ENCODE results near the gene USP15. TPM values are rescaled to one million over a fixed set of nuclear protein-coding genes. Genes with fewer than 3 reads are reported as not detected.

Gene USP15
- 55.0 TPM for total RNA-seq
- long read RNA-seq, full-length matches to known transcripts = 28 of 41 reads
- long read RNA-seq, partial matches to known transcripts = 2 of 41 reads
- long read RNA-seq, other reads (novel, unspliced or antisense) = 11 of 41 reads

DNA sequence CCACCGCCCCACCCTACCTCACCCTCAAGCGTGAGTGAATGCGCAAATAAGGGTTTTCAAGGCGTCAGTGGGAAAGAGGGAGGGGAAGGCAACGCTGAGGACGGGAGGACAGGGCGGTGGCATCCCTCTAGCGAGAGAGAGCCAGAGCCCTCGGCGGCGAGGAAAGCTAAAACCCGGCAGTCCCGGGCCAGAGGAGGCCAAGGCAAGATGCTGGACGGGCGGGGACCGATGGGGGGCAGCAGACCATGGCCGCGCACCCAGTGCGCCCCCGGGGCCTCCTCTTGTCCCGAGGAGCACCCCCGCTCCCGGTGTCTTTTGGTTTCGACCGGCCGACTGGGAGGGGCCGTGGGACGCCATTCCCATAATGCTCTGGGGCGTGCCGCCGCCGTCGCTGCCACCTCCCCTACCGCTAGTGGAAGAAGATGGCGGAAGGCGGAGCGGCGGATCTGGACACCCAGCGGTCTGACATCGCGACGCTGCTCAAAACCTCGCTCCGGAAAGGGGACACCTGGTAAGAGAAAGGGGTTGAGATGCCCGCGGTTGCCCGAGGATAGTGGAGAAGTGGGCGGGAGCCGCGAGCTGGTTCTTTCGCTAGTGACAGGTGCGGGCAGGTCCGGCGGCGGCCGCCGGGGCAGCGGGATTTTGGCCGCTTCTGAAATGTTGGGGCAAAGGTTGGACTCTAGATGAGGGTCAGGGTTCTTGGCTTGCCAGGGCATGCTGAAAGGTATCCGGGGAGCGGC lies at the start of gene USP15:
USP15 (plus strand) TSS at position 412 of the 740 bp plus-strand sequence; CDS start at position 423, 11 bp downstream.
- intact Hi-C loops (cut with DNase I) = no loop called here
- DNase-seq (peak; percentile 98), ATAC-seq (ENCODE audit: poor library complexity) (peak; percentile 98)

DNA sequence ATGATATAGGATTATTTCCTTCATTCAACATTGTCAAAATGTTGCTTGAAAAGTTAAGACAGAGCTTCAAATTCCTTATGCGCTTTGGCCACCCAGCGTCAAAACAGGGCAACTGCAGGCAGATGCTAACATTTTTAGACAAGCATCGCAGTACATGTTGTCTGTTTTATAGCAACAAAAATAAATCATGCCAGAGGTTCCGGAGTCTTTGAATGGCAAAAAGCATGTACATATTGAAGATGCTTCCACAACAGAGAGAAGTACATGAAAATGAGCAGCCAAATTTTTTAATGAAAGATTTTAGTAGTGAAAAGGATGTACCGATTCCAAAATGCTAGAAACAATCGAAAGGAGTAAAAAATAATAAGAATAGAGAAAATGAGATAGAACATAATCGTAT lies 49.8 kb upstream of the USP15 start:
- DNase-seq (peak; percentile 57), ATAC-seq (ENCODE audit: poor library complexity) (no peak)
- intact Hi-C loops (cut with DNase I) = no loop called here

DNA sequence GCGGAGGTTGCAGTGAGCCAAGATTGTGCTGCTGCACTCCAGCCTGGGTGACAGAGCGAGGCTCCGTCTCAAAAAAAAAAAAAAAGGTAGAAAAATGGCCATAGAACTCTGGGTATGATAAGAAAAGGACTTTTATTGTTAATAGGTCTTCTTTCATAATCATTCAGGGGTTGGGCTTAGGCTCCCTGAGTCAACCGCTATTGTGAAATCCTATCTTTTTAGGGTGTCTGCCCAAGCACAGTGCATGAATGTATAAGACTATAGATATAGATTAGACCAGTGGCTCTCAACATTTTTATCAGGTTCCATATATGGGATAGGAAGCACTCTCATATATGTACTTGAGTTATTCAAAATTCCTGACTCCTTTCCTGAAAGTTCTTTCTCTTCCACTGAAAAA lies 48.7 kb upstream of the USP15 start:
- intact Hi-C loops (cut with DNase I) = no loop called here
- ATAC-seq (ENCODE audit: poor library complexity) (no peak), DNase-seq (no peak)

DNA sequence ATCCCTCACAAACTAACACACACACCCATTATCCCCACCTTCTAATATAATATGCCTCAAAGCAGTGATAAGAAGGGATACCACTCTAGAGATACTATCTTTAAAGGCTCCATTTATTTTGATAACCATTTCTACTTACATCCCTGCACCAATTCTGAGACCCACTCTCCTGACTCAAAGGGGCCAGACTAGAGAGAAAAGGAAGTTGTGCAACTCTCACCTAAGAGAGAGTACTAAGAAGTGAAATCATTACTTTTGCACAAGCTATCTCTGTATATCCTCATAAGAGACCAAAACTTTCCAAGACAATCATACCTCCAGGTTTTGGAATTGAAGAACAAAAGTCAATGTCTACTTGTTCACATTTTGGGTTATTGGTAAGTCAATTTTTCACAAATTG lies 45.4 kb upstream of the USP15 start:
- ATAC-seq (ENCODE audit: poor library complexity) = no peak
- no peak for DNase-seq

DNA sequence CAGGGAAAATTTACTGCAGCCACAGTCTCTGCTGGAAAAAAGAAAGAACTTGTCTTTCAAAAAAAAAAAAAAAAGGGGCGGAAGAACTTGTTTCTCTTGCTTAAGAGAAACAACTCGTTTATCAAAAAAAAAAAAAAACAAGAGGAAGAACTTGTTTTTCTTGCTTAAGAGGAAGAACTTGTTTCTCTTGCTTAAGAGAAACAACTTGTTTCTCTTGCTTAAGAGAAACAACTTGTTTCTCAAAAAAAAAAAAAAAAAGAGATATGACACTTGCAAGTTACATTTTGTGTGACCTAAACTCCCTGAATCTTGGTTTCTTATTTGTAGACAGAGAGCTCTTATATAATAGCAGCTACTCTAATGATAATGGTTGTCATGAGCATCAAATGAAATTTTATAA lies 44.7 kb upstream of the USP15 start:
- intact Hi-C loops (cut with DNase I) = no loop called here
- DNase-seq = no peak
- no peak for ATAC-seq (ENCODE audit: poor library complexity)

More for the DNA sequence above, 45.4 kb upstream of the USP15 start:
- intact Hi-C loops (cut with DNase I) = no loop called here

DNA sequence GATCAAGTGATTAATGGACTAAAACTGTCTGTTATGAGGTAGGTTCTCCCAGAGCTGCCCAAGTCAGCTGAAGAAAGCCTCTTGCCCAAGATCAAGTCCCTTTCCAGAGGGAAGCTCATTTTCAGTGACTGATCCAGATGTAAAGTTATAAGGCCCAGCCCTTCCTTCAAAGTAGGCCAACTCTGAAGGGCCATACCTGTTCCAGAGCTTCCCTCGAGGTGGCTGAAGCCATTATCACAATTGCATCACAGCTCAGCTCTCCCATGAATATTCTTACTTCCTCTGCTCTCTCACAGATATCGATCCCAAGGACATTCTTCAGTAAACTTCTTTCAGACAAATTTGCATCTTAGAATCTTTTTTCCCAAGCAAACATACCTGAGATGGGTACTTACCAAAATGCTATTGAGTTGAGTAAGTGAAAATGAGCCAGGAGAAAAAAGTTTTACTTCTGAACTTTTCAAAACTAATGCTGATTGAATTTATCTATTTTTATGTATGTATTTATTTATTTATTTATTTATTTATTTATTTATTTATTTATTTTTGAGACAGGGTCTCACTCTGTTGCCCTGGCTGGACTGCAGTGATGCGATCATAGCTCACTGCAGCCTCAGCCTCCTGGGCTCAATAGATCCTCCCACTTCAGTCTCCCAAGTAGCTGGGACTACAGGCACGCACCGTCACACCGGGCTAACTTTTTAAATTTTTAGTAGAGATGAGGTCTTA lies 42.6 kb upstream of the USP15 start:
- intact Hi-C loops (cut with DNase I) = no loop called here
- ATAC-seq (ENCODE audit: poor library complexity) = no peak

DNA sequence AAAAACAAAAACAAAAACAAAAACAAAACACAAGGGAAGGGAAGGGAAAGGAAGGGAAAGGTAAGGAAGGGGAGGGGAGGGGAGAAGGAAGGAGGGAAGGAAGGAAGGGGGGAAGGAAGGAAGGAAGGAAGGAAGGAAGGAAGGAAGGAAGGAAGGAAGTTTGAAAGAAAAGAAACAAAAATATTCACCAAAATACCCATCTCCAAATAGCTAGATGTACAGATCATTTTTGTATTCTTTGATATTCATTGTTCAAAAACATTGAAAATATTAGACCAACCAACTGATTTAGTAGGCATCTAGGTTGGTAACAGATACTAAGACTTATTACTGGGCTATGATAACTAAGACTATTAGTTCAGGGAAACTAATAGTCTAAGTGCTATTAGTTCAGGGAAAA lies 39.1 kb upstream of the USP15 start:
- DNase-seq = no peak
- ATAC-seq (ENCODE audit: poor library complexity) = no peak

More for the DNA sequence above, 42.6 kb upstream of the USP15 start:
- no peak for DNase-seq

DNA sequence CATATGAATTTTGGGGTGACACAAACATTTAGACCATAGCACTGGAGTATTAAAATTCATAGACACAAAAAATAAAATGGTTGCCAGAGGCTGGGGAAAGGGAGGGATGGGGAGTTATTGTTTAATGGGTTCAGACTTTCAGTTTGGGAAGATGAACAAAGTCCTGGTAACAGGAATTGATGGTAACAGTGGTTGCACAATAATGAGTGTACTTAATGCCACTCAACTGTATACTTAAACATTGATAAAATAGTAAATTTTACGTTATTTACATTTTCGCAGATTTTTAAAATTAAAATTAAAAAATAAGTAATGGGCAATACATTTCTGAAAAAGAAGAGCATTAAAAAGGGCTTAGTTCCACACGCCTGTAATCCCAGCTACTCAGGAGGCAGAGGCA lies 35.6 kb upstream of the USP15 start:
- intact Hi-C loops (cut with DNase I) = no loop called here
- ATAC-seq (ENCODE audit: poor library complexity) (no peak), DNase-seq (no peak)

More for the DNA sequence above, 39.1 kb upstream of the USP15 start:
- intact Hi-C loops (cut with DNase I) = no loop called here

DNA sequence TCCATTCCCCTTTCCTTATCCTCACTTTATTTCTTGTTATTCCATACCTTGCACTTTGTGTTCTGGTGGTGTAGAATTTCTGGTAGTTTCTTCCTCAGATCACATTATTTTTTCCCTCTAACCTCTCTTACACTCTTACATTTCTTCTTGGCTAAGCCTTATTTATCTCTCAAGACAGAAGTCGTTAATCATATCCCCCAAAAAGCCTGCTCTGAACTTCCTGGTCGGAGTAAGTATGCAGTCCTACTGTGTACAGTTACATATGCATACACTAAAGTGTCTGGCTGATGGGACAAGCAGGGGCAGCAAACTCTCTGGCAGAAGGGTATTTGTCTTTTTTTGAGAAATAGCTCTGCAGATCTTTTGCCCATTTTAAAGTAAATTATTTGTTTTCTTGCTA lies 33.1 kb upstream of the USP15 start:
- DNase-seq (no peak), ATAC-seq (ENCODE audit: poor library complexity) (no peak)
- intact Hi-C loops (cut with DNase I) = no loop called here

DNA sequence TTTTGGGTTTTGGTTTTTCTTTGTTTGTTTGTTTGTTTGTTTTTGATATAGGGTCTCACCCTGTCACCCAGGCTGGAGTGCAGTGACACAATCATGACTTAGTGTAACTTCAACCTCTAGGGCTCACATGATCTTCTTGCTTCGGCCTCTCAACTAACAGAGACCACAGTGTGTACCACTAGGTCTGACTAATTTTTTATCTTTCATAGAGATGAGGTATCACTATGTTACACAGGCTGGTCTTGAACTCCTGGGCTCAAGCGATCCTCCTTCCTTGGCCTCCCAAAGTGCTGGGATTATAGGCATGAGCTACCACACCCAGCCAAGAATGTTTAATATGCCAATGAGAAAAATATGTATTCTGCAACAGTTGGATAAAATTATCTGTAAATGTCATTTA lies 29.6 kb upstream of the USP15 start:
- DNase-seq (no peak), ATAC-seq (ENCODE audit: poor library complexity) (no peak)
- intact Hi-C loops (cut with DNase I) = no loop called here

DNA sequence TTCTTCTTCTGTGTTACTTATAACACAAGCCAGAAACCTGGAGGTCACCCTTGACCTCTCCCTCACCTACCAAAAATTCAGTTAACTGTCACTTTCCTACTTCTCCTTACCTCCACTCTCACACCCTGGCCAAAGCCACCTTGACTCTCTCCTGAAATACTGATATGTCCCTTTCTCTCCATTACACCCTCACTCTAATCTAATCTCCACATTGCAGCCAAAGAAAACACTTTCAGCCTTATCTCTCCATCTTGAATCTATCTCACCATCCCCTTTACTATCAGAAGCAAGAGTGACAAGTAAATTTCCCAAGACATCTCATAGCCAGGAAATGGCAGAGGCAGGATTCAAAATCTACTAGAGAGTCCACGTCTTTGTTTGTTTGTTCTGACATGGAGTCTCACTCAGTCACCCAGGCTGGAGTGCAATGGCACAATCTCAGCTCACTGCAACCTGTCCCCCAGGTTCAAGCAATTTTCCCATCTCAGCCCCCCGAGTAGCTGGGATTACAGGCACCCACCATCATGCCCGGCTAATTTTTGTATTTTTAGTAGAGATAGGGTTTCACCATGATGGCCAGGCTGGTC lies 28.0 kb upstream of the USP15 start:
- intact Hi-C loops (cut with DNase I) = no loop called here
- ATAC-seq (ENCODE audit: poor library complexity) = no peak
- DNase-seq = no peak

DNA sequence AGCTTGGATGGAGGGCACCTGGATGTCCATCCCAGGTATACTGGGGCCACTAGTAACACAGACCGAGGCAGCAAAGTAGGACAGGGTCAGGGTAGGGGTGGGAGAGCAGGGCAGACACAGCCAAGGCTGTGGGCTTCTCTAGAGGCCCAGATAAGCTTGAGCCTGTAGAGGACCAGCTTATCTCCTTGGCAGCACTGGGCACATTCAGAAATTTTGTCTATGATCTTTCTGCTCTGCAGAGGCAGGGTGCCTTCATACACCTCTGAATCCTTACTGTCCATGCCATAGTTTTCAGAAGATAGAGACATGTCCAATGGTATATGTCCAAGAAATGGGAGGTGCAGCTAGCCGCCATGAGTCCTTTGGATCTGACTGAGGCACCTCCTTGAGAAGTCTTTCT lies 26.4 kb upstream of the USP15 start:
- DNase-seq (no peak), ATAC-seq (ENCODE audit: poor library complexity) (no peak)
- intact Hi-C loops (cut with DNase I) = no loop called here

DNA sequence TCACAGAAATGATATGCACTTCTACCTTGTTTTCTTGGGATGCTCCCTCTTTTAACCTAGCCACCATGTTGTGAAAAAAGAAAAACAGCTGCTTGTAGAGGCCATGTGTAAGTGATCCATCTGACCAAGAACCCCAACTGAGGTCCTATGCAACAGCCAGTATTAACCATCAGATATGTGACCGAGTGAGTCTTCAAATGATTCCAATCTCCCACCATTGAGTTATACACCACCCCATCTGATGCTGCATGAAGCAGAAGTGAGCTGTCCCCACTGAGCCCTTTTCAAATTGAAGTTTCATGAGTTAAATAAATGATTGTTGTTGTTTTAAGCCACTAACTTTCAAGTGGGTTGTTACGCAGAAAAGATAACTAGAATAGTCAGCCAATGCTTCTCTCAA lies 20.6 kb upstream of the USP15 start:
- intact Hi-C loops (cut with DNase I) = no loop called here
- ATAC-seq (ENCODE audit: poor library complexity) (no peak), DNase-seq (no peak)

DNA sequence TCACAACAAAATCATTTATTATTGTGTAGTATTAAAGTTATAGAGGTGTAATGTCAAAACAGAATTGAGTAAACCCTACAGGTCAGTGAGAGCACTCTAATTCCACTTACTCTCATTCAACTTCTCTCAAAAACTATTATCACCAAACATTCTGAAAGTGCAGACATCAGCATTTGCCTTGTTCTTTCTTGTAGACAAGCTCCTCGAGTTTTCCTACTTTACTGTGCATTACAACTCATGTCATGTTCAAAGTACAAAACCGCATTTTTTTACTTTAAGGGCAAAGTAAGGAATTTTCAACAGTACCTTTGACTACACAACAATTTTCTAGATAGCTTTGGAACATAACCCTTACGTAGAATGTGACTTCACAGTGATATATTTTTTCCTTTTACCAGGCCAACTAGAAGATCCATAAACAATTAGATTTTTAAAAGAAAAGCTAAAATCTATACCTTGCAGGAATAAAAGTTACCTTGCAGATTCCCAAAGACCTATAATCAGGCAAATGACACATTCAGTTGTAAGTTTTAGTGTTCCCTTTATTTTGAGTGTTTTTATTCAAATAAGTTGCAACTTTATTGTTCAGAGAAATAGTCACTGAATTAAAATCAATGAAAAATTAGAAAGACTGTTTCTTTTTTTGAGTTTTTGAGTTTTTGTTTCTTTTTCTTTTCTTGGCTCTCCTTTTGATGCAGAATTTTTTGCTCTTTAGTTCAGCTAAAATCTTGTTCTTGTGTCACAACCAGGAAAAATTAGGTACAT lies 12.7 kb upstream of the USP15 start:
- intact Hi-C loops (cut with DNase I) = no loop called here
- no peak for ATAC-seq (ENCODE audit: poor library complexity)

DNA sequence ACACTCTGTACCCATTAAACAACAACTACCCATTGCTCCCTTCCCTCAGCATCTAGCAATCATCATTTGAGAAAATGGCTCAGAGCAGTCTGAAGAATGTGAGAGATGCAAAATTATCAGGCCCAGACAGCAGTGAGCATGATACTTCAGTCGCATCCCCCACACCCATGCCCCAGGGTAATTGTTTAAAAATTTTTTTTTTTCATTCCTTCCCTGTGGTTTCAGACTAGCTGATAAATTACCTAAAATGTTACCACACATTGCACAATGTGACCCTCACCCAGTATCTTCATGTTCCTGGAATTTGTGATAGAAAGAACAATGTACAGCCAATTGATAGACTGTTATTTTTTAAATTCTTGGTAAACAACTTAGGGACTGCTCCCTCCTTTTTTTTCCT lies 11.3 kb upstream of the USP15 start:
- ATAC-seq (ENCODE audit: poor library complexity) = no peak
- intact Hi-C loops (cut with DNase I) = no loop called here
- DNase-seq = no peak

More for the DNA sequence above, 12.7 kb upstream of the USP15 start:
- no peak for DNase-seq

DNA sequence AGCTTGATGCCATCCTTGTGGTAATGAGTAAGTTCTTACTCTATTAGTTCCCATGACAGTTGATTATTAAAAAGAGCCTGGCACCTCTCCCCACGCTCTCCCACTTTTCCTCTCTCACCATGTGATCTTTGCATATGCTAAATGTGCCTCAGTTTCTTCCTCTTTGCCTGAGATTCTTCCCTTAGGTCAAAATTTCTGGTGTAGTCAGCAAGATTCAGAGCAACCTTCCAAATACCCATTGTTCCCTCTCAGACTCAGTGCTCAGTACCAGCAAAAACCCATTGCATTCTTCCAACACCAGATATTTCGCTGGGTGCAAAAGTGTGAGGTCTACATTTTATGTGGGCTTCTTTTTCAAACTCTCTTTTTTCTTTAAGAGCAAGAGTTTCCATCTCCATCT lies 10.8 kb upstream of the USP15 start:
- DNase-seq (no peak), ATAC-seq (ENCODE audit: poor library complexity) (no peak)
- intact Hi-C loops (cut with DNase I) = no loop called here

DNA sequence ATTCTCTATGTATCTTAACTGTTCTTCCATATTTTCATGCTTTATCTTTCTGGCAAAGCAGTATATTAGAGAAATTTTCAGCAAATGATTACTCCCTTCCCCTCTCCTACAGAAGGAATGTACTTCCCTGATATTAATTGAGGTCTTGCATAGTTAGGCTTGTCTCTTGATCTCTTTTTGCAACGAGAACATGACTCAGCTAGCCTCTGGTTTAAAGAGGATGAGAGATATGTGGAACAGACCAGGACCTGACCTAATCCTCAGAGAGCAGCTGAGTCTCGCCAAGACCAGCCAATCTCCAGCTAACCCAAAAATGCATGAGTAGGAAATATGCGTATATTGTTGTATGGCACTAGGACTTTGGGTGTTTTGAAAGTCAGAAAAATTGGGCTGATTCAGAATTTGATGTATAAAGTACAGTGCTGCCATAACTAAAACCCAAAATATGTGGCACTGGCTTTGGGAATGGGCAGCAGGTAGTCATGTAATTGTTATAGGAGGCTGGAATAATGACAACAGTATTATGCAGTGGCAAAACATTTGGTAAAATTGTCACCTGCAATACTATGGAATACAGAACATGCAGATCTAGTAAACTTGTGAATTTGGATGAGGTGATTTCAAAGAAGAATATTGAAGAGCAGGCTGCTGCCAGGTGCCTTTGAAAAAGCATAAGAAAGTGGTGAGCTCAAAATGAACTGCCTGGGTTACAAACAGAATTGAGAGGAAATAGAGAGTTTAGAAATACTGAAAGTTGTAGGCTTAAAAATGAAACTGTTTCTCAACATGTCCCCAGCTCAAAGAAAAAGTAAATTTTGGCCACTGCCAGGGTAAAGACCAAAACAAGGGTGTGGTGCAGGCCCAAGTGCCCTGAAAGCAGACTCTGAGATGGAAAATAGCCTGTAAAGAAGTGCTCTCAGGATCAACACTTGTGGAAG lies 9.3 kb upstream of the USP15 start:
- ATAC-seq (ENCODE audit: poor library complexity) (peak; percentile 55), DNase-seq (no peak)
- intact Hi-C loops (cut with DNase I) = no loop called here

DNA sequence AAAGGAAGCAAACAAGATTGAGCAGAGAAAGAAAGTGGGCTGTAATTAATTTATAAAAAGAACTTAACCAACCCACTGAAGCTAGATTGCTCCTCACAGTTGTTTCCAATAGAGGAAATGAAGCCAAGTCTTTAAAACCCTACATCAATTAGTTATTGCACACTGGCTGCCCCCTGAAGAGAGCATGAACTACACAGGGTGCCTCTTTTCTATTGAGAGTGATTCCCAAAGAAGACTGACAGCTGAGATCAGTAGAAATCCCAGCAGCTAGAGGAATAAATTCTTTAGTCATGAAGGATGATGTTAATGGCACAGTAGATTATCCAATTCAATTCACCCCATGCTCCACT lies 8.6 kb upstream of the USP15 start:
- intact Hi-C loops (cut with DNase I) = no loop called here
- no peak for ATAC-seq (ENCODE audit: poor library complexity)
- DNase-seq = no peak
